Kidney (tissue), 14 donors: ENCODE data around the gene GFRA1. TPM values are rescaled to one million over a fixed set of nuclear protein-coding genes. Genes with fewer than 3 reads are reported as not detected.

Experiments
- DNase-seq, 5 donors: peaks; one replicate each; pipeline ENCODE4 v3.0.0-alpha.2; 2013 to 2020
- FAIRE-seq: peaks from 2 replicates; lab custom pipeline; 2012; peaks lifted over from hg19 to GRCh38; lab: Jason Lieb, UNC
- H3K27ac ChIP-seq, 2 donors: one replicate each; pipeline ENCODE4 v1.7.0; 2013; ENCODE audit warnings: low read depth in 2 of 2, low read length in 2 of 2, inconsistent platforms in 1 of 2
- H3K27me3 ChIP-seq: one replicate; pipeline ENCODE4 v1.7.1; 2013; ENCODE audit warnings: low read length, inconsistent platforms; ENCODE audit not compliant: control insufficient read depth, insufficient read depth
- H3K36me3 ChIP-seq, 3 donors: one replicate each; pipeline versions ENCODE4 v1.7.0 to v1.7.1; 2013; ENCODE audit warnings: low read length in 3 of 3, control low read depth in 1 of 3, inconsistent platforms in 1 of 3; ENCODE audit not compliant: insufficient read depth in 3 of 3, control insufficient read depth in 2 of 3
- H3K4me1 ChIP-seq, 3 donors: one replicate each; pipeline versions ENCODE4 v1.7.0 to v1.7.1; 2013; ENCODE audit warnings: low read length in 3 of 3, inconsistent platforms in 1 of 3, low read depth in 1 of 3; ENCODE audit not compliant: control insufficient read depth in 2 of 3, insufficient read depth in 2 of 3
- H3K4me3 ChIP-seq, 3 donors: one replicate each; pipeline versions ENCODE4 v1.7.0 to v1.8.1; 2013; ENCODE audit warnings: low read length in 3 of 3, control low read depth in 1 of 3, inconsistent platforms in 1 of 3
- H3K9ac ChIP-seq, 3 donors: one replicate each; pipeline versions ENCODE4 v1.7.0 to v1.7.1; 2013; ENCODE audit warnings: low read length in 3 of 3, control low read depth in 1 of 3, inconsistent platforms in 1 of 3
- H3K9me3 ChIP-seq, 3 donors: one replicate each; pipeline versions ENCODE4 v1.7.0 to v1.7.1; 2013; ENCODE audit warnings: low read length in 3 of 3, control low read depth in 1 of 3, inconsistent platforms in 1 of 3; ENCODE audit not compliant: control insufficient read depth in 2 of 3, insufficient read depth in 1 of 3
- CTCF ChIP-seq: IDR thresholded peaks from 3 replicates; pipeline ENCODE4 v1.5.1; 2012; ENCODE audit warnings: mild to moderate bottlenecking, moderate library complexity, borderline replicate concordance; ENCODE audit not compliant: insufficient read depth; ENCODE audit errors: extremely low read depth
- intact Hi-C: fragments of 100-400 bp; cut with DNase I; formaldehyde crosslinking; loops from one replicate; pipeline ENCODE4 v1.11.1; 2022
- polyA plus RNA-seq: library from polyadenylated mRNA; stranded (reverse); fragments of 350-450 nt; fragmentation: Illumina TruSeq; extraction: RNeasy Lipid Tissue Mini Kit (QIAGEN cat#74804); gene quantifications from one replicate; pipeline ENCODE4 v1.2.3, GENCODE V29; 2014; ENCODE audit warnings: low read depth, low replicate concordance; ENCODE audit not compliant: insufficient read depth
- total RNA-seq: library from RNA; stranded (reverse); fragmentation: NEBNext Ultra II Directional; extraction: Animal tissue kit (Norgen Biotek cat#: 25700); gene quantifications from one replicate; pipeline ENCODE4 v1.2.1, GENCODE V29; 2021
- donor health status: control.
- donor health status: control.
- donor health status: control.
- donor health status: control.
- donor health status: control.
- donor health status: DM: yes; HTN: yes; CAD: no.
- donor health status: Normal renal cell carcinoma (clear cell type).

The GFRA1 gene
- total and polyA plus RNA-seq, 2 donors from 2014 or later = 3.0 to 22.3 TPM

GRCh38 chr10:116270771-116271592 lies 2.0 kb downstream of the GFRA1 start:
- DNase-seq (peak; percentile 46 to 90 (median 61)), FAIRE-seq (no peak)
- intact Hi-C loops = loop anchor here (10.0 kb wide), 1 partner anchor 326 kb away; no protein-coding TSS in a partner anchor
- H3K36me3 ChIP-seq = no peaks in the 10 kb centered on the region
- no peak overlapping the region for H3K9ac ChIP-seq
- peak overlapping the region in 1 of 2 donors; percentile 48 for H3K27ac ChIP-seq
- TF ChIP-seq CTCF = no peak
- H3K27me3 ChIP-seq = peaks cover 3% of the 10 kb centered on the region
- peak overlapping the region in 2 of 3 donors; percentile 4 to 55 for H3K4me3 ChIP-seq
- no peaks in the 10 kb centered on the region for H3K9me3 ChIP-seq
- peaks cover 0 to 9% (median 0%) of the 10 kb centered on the region in 3 donors for H3K4me1 ChIP-seq

- Histone ChIP-seq H3K9me3 (no peaks in the 10 kb centered on the region), H3K36me3 (no peaks in the 10 kb centered on the region), H3K4me3 (no peak overlapping the region), H3K27me3 (no peaks in the 10 kb centered on the region), H3K4me1 (peaks cover 0 to 9% (median 0%) of the 10 kb centered on the region in 3 donors), H3K9ac (no peak overlapping the region), H3K27ac (no peak overlapping the region)
- no peak for FAIRE-seq
- peak in 2 of 5 donors; percentile 44 to 58 for DNase-seq
- intact Hi-C loops = loop anchor here (10.0 kb wide), 1 partner anchor 325 kb away; no protein-coding TSS in a partner anchor
- no peak for TF ChIP-seq CTCF
Observed at GRCh38 chr10:116270126-116270770, 2.8 kb downstream of the GFRA1 start.

GRCh38 chr10:116269619-116270018 lies 3.4 kb downstream of the GFRA1 start:
- DNase-seq (peak in 1 of 5 donors; percentile 54), FAIRE-seq (no peak)
- Histone ChIP-seq H3K4me3 (no peak overlapping the region), H3K9me3 (no peaks in the 10 kb centered on the region), H3K27ac (no peak overlapping the region), H3K36me3 (no peaks in the 10 kb centered on the region), H3K4me1 (peaks cover 0 to 9% (median 0%) of the 10 kb centered on the region in 3 donors), H3K27me3 (no peaks in the 10 kb centered on the region), H3K9ac (no peak overlapping the region)
- TF ChIP-seq CTCF = no peak
- intact Hi-C loops = loop anchor here (10.0 kb wide), 1 partner anchor 325 kb away; no protein-coding TSS in a partner anchor
